Caki2 (cell line): ENCODE results near the gene ESD. TPM values are rescaled to one million over a fixed set of nuclear protein-coding genes. Genes with fewer than 3 reads are reported as not detected.
"Not testable (repeated sequence)": the region's sequence is repeated elsewhere in the genome, so short reads cannot be mapped to it uniquely, and the experiment has no call there.

ENCODE experiments used
- DNase-seq: peaks from one replicate; pipeline ENCODE4 v3.0.0-alpha.2; 2015; ENCODE audit warnings: low read depth
- in situ Hi-C: cut with HindIII; loops from 2 replicates; pipeline ENCODE4 v1.10.0; 2016; ENCODE audit warnings: low sequenced_read_pairs, low pct_unique_long_range_greater_than_20kb, mixed read lengths
- total RNA-seq: library from RNA; depleted of rRNA; stranded (reverse); fragments of >200 nt; shearing (Covaris generic); gene quantifications from 2 replicates; pipeline ENCODE4 v1.2.3, GENCODE V29; 2014; ENCODE audit warnings: low replicate concordance

ESD gene
- total RNA-seq, 1 experiment from 2014 or later = 105 TPM

- DNase-seq = no peak
- in situ Hi-C loops = no loop called here
These were observed 708 bp upstream of the ESD start for GRCh38 chr13:46797501-46798237.

GRCh38 chr13:46796129-46796514 is 839 bp downstream of the ESD start:
- no peak for DNase-seq
- in situ Hi-C loops = no loop called here

- no peak for DNase-seq
- in situ Hi-C loops = no loop called here
These were observed 1.6 kb downstream of the ESD start for GRCh38 chr13:46795321-46795720.

GRCh38 chr13:46783504-46783903 is 13.5 kb downstream of the ESD start:
- no peak for DNase-seq
- in situ Hi-C loops = no loop called here

- in situ Hi-C loops = no loop called here
- no peak for DNase-seq
These were observed 14.3 kb downstream of the ESD start for GRCh38 chr13:46782691-46783090.

- no peak for DNase-seq
- in situ Hi-C loops = no loop called here
These were observed 14.9 kb downstream of the ESD start for GRCh38 chr13:46782066-46782465.

- in situ Hi-C loops = no loop called here
- DNase-seq = no peak
These were observed 18.1 kb downstream of the ESD start for GRCh38 chr13:46778890-46779289.

- in situ Hi-C loops = no loop called here
- DNase-seq = no peak
These were observed 18.9 kb downstream of the ESD start for GRCh38 chr13:46778095-46778494.

GRCh38 chr13:46775385-46776107 is 21.4 kb downstream of the ESD start:
- no peak for DNase-seq
- in situ Hi-C loops = no loop called here

GRCh38 chr13:46773541-46773940 is 23.4 kb downstream of the ESD start:
- no peak for DNase-seq
- in situ Hi-C loops = no loop called here

GRCh38 chr13:46771693-46772092 is 25.3 kb downstream of the ESD start:
- in situ Hi-C loops = no loop called here
- no peak for DNase-seq

GRCh38 chr13:46769925-46770324 is 27.0 kb downstream of the ESD start:
- DNase-seq, in situ Hi-C loops: not testable (repeated sequence)

- in situ Hi-C loops = no loop called here
- DNase-seq = no peak
These were observed 35.1 kb downstream of the ESD start for GRCh38 chr13:46761866-46762265.

- no peak for DNase-seq
- in situ Hi-C loops = no loop called here
These were observed 35.8 kb downstream of the ESD start for GRCh38 chr13:46761174-46761573.

GRCh38 chr13:46759846-46760245 is 37.1 kb downstream of the ESD start:
- no peak for DNase-seq
- in situ Hi-C loops = no loop called here

- in situ Hi-C loops = no loop called here
- DNase-seq = no peak
These were observed 39.3 kb downstream of the ESD start for GRCh38 chr13:46757640-46758039.

- no peak for DNase-seq
- in situ Hi-C loops = no loop called here
These were observed 40.0 kb downstream of the ESD start for GRCh38 chr13:46756977-46757376.

GRCh38 chr13:46755508-46755907 is 41.5 kb downstream of the ESD start:
- in situ Hi-C loops, DNase-seq: not testable (repeated sequence)

- DNase-seq = no peak
- in situ Hi-C loops = no loop called here
These were observed 42.1 kb downstream of the ESD start for GRCh38 chr13:46754812-46755211.

- in situ Hi-C loops = no loop called here
- DNase-seq = no peak
These were observed 43.0 kb downstream of the ESD start for GRCh38 chr13:46753917-46754316.
